SK-N-SH (cell line): ENCODE results near the gene USP8. TPM values are rescaled to one million over a fixed set of nuclear protein-coding genes. Genes with fewer than 3 reads are reported as not detected.

Experiments
- CTCF ChIA-PET: fragments of 300-600, 350-600 bp; formaldehyde crosslinking; extraction: SDS; loops from one replicate; lab custom pipeline; 2021; lab: Yijun Ruan, JAX
- POLR2A ChIA-PET: fragments of 350-600 bp; sonication (Branson Sonifier 250); formaldehyde crosslinking; extraction: SDS; loops from one replicate; lab custom pipeline; 2020; ENCODE audit warnings: antibody characterized with exemption, inconsistent platforms; lab: Yijun Ruan, JAX
- DNase-seq: peaks from one replicate; pipeline ENCODE4 v3.0.0; 2012
- H2AFZ ChIP-seq: fragments of 200-600 bp; sonication (generic); 2 replicates; pipeline ENCODE4 v1.8.1; 2016; ENCODE audit warnings: antibody characterized with exemption, mild to moderate bottlenecking, low read depth
- H3F3A ChIP-seq: fragments of 200-600 bp; sonication (generic); replicated peaks from 2 replicates; pipeline ENCODE3; 2016; ENCODE audit warnings: antibody characterized with exemption, mild to moderate bottlenecking; ENCODE audit not compliant: insufficient read depth
- H3K27ac ChIP-seq, 2 experiments: fragments of 200-500 bp in 1 of 2; fragments of 200-600 bp in 1 of 2; sonication (Bioruptor generic) in 1 of 2; sonication (generic), shearing (Covaris generic) in 1 of 2; 2 replicates each; pipeline versions ENCODE4 v1.5.1 to v1.6.1; 2014 to 2016; ENCODE audit warnings: low read depth in 2 of 2, inconsistent platforms in 1 of 2, low read length in 1 of 2, mild to moderate bottlenecking in 1 of 2, mixed read lengths in 1 of 2
- H3K27me3 ChIP-seq: fragments of 200-600 bp; sonication (generic), shearing (Covaris generic); 2 replicates; pipeline ENCODE4 v1.6.1; 2016; ENCODE audit warnings: mixed run types; ENCODE audit not compliant: insufficient read depth
- H3K36me3 ChIP-seq, 2 experiments: fragments of 200-500 bp in 1 of 2; fragments of 200-600 bp in 1 of 2; sonication (Bioruptor generic) in 1 of 2; sonication (generic) in 1 of 2; replicated peaks in 1 of 2; 2 replicates each; pipeline versions ENCODE3 to v1.5.1; 2014 to 2016; ENCODE audit warnings: low read length in 1 of 2, mild to moderate bottlenecking in 1 of 2; ENCODE audit not compliant: insufficient read depth in 2 of 2, control insufficient read depth in 1 of 2
- H3K4me1 ChIP-seq, 2 experiments: fragments of 200-500 bp in 1 of 2; fragments of 200-600 bp in 1 of 2; sonication (Bioruptor generic) in 1 of 2; sonication (generic), shearing (Covaris generic) in 1 of 2; 2 replicates each; pipeline versions ENCODE4 v1.5.1 to v1.6.1; 2014 to 2016; ENCODE audit warnings: low read depth in 1 of 2, low read length in 1 of 2, mixed run types in 1 of 2; ENCODE audit not compliant: insufficient read depth in 2 of 2, control insufficient read depth in 1 of 2
- H3K4me2 ChIP-seq: fragments of 200-600 bp; sonication (generic), shearing (Covaris generic); 2 replicates; pipeline ENCODE4 v1.6.1; 2017; ENCODE audit warnings: mixed run types
- H3K4me3 ChIP-seq, 2 experiments: fragments of 200-500 bp in 1 of 2; fragments of 200-600 bp in 1 of 2; sonication (Bioruptor generic) in 1 of 2; sonication (generic), shearing (Covaris generic) in 1 of 2; 2 replicates each; pipeline versions ENCODE4 v1.5.1 to v1.8.1; 2014 to 2016; ENCODE audit warnings: low read depth in 2 of 2, inconsistent platforms in 1 of 2, low read length in 1 of 2, mild to moderate bottlenecking in 1 of 2, mixed read lengths in 1 of 2, moderate library complexity in 1 of 2
- H3K79me2 ChIP-seq: fragments of 200-600 bp; sonication (generic); 2 replicates; pipeline ENCODE4 v1.8.1; 2017; ENCODE audit warnings: mild to moderate bottlenecking; ENCODE audit not compliant: insufficient read depth
- H3K9ac ChIP-seq: fragments of 200-600 bp; sonication (generic); 2 replicates; pipeline ENCODE4 v1.6.1; 2017; ENCODE audit warnings: mixed run types
- H3K9me2 ChIP-seq: fragments of 200-600 bp; sonication (generic); 2 replicates; pipeline ENCODE4 v1.6.1; 2017; ENCODE audit warnings: mixed run types
- H3K9me3 ChIP-seq: fragments of 200-600 bp; sonication (generic); 2 replicates; pipeline ENCODE4 v1.6.1; 2017; ENCODE audit warnings: mixed run types, mild to moderate bottlenecking, moderate library complexity
- H4K20me1 ChIP-seq: fragments of 200-600 bp; sonication (generic); 2 replicates; pipeline ENCODE4 v1.6.1; 2017; ENCODE audit warnings: mild to moderate bottlenecking, mixed run types; ENCODE audit not compliant: insufficient read depth
- EZH2phosphoT487 ChIP-seq: fragments of 200-600 bp; sonication (generic); IDR thresholded peaks from 2 replicates; pipeline ENCODE4 v1.6.1; 2017; ENCODE audit warnings: low read depth, mixed run types, mild to moderate bottlenecking, antibody characterized with exemption, moderate library complexity, borderline replicate concordance
- FOSL2 ChIP-seq: IDR thresholded peaks from 2 replicates; pipeline ENCODE4 v1.4.0; 2012; ENCODE audit warnings: low read depth, mild to moderate bottlenecking, moderate library complexity, borderline replicate concordance
- GATA2 ChIP-seq: sonication (generic); formaldehyde crosslinking; IDR thresholded peaks from 2 replicates; pipeline ENCODE4 v1.5.0; 2020; ENCODE audit warnings: mild to moderate bottlenecking, missing genetic modification reagents
- JUND ChIP-seq: IDR thresholded peaks from 2 replicates; pipeline ENCODE4 v1.4.0; 2012
- MAX ChIP-seq: IDR thresholded peaks from 2 replicates; pipeline ENCODE4 v1.4.0; 2012; ENCODE audit warnings: low read depth
- MXI1 ChIP-seq: IDR thresholded peaks from 2 replicates; pipeline ENCODE4 v1.6.1; 2012; ENCODE audit warnings: mild to moderate bottlenecking, low read depth, low read length, improper control_type of control experiment
- PBX3 ChIP-seq: IDR thresholded peaks from 2 replicates; pipeline ENCODE4; 2012
- POLR2AphosphoS5 ChIP-seq: IDR thresholded peaks from 2 replicates; pipeline ENCODE4 v1.6.1; 2012; ENCODE audit warnings: low read depth, low read length
- REST ChIP-seq: IDR thresholded peaks from 2 replicates; pipeline ENCODE4 v1.6.1; 2012; ENCODE audit warnings: mild to moderate bottlenecking, low read depth, low read length, moderate library complexity
- RFX5 ChIP-seq: IDR thresholded peaks from 2 replicates; pipeline ENCODE4 v1.6.1; 2012; ENCODE audit warnings: mild to moderate bottlenecking, improper control_type of control experiment, low read length
- RXRA ChIP-seq: IDR thresholded peaks from 2 replicates; pipeline ENCODE4 v1.4.0; 2012; ENCODE audit warnings: low read depth, mild to moderate bottlenecking, borderline replicate concordance
- SMC3 ChIP-seq: IDR thresholded peaks from 2 replicates; pipeline ENCODE4 v1.6.1; 2012; ENCODE audit warnings: low read depth, low read length, improper control_type of control experiment
- TCF12 ChIP-seq: IDR thresholded peaks from 2 replicates; pipeline ENCODE4 v1.4.0; 2012
- WGBS: methylation state at CpG from one replicate; pipeline ENCODE4 v1.1.6; 2017; ENCODE audit warnings: low lambda C conversion rate; 5-methylcytosine and 5-hydroxymethylcytosine counted together
- polyA plus RNA-seq, 3 experiments: library from polyadenylated mRNA; depleted of rRNA; stranded (reverse); fragments of >200 nt; gene quantifications; 2 replicates each; pipeline ENCODE4 v1.2.3, GENCODE V29; 2012
- TF ChIP-seq, protein P1 (sequence below): fragments of 150-350 bp; IDR thresholded peaks from 2 replicates; pipeline ENCODE4 v1.6.1; 2016; ENCODE audit warnings: mild to moderate bottlenecking, low read depth, low read length

Gene USP8
- polyA plus RNA-seq, 1 of the 3 experiments (the other 2 are of a cell fraction) = 23.4 TPM

DNA sequence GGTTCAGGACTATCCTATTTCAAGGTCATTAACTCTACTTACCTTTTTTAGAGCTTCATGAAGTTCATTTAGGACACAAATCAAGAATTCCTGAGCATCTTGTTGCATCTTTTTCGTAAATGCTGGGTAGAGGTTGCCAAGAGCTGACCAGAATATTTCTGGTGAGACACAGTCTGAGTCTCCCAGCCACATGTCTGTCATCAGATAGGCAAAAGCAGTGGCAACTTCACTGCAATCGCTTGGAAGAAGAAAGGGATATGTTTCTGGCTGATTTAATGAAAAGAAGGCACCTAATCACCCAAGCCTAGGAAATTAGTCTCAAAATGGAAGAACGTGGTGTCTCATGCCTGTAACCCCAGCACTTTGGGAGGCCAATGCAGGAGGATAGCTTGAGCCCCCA is 119.4 kb downstream of the USP8 start:
- Histone ChIP-seq H3K9me3 (no peaks in the 10 kb centered on the region), H3K4me1 (peaks cover 0 to 3% of the 10 kb centered on the region in 2 experiments; a peak in 1 of 4 replicates), H3K9me2 (no peaks in the 10 kb centered on the region), H2AFZ (no peak overlapping the region), H3K36me3 (no peaks in the 10 kb centered on the region), H3K27ac (no peak overlapping the region), H3K9ac (no peak overlapping the region), H3K4me2 (no peak overlapping the region), H3K4me3 (no peak overlapping the region), H3F3A (no peaks in the 10 kb centered on the region), H3K79me2 (no peaks in the 10 kb centered on the region), H3K27me3 (no peaks in the 10 kb centered on the region), H4K20me1 (no peaks in the 10 kb centered on the region)
- ChIA-PET POLR2A (no interaction called here), CTCF (no interaction called here)
- no peak for DNase-seq
- 72% methylated on average over 3 of the region's 3 CpGs for WGBS
- TF ChIP-seq RFX5 (no peak), JUND (no peak), FOSL2 (no peak), TCF12 (no peak), RXRA (no peak), SMC3 (no peak), REST (no peak), MAX (no peak), MXI1 (no peak), PBX3 (no peak), GATA2 (CRISPR knock-in tag) (no peak), POLR2AphosphoS5 (no peak), EZH2phosphoT487 (no peak)
- TF ChIP-seq, protein P1, sequence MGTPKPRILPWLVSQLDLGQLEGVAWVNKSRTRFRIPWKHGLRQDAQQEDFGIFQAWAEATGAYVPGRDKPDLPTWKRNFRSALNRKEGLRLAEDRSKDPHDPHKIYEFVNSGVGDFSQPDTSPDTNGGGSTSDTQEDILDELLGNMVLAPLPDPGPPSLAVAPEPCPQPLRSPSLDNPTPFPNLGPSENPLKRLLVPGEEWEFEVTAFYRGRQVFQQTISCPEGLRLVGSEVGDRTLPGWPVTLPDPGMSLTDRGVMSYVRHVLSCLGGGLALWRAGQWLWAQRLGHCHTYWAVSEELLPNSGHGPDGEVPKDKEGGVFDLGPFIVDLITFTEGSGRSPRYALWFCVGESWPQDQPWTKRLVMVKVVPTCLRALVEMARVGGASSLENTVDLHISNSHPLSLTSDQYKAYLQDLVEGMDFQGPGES = no peak
